ENCODE measurements around the gene P3R3URF.

P3R3URF gene

GRCh38 chr1:46172321-46172720 lies 4.0 kb downstream of the P3R3URF start:
- DNase-seq (ENCODE audit: low spot score) = no peak

GRCh38 chr1:46171871-46172270 lies 4.4 kb downstream of the P3R3URF start:
- no peak for DNase-seq (ENCODE audit: low spot score)

GRCh38 chr1:46171351-46171750 lies 4.9 kb downstream of the P3R3URF start:
- no peak for DNase-seq (ENCODE audit: low spot score)

DNA sequence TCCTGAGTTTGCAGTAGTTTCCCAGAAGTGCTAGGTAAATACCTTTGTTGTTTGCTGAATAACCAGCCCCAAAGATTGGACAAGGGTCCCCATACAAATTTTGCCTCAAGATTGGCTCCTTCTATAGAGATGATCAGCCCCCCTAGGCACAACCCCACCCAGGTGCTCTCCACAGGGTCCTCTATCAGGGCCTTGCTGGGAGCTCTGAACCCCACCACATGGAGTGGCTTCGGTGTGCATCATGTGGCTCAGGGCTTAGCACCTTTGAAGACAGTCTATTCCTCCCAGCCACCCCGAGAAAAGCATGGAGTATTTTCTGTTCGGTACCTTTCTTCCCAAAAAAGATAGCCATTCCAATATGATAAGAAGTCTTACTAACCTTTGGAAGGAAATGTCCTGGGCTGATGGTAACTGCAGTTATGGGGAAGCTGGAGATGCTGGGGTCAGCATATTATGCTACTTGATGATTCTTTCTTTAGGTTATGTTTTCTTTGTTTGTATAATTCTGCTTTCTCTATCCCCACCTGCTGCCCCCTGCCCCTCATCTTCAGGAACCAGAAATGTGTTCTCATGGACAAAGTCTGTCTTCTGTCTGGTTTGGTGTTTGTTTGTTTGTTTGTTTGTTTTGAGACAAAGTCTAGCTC lies 6.4 kb downstream of the P3R3URF start:
- no peak for DNase-seq (ENCODE audit: low spot score)

GRCh38 chr1:46168477-46168876 lies 7.8 kb downstream of the P3R3URF start:
- no peak for DNase-seq (ENCODE audit: low spot score)

DNA sequence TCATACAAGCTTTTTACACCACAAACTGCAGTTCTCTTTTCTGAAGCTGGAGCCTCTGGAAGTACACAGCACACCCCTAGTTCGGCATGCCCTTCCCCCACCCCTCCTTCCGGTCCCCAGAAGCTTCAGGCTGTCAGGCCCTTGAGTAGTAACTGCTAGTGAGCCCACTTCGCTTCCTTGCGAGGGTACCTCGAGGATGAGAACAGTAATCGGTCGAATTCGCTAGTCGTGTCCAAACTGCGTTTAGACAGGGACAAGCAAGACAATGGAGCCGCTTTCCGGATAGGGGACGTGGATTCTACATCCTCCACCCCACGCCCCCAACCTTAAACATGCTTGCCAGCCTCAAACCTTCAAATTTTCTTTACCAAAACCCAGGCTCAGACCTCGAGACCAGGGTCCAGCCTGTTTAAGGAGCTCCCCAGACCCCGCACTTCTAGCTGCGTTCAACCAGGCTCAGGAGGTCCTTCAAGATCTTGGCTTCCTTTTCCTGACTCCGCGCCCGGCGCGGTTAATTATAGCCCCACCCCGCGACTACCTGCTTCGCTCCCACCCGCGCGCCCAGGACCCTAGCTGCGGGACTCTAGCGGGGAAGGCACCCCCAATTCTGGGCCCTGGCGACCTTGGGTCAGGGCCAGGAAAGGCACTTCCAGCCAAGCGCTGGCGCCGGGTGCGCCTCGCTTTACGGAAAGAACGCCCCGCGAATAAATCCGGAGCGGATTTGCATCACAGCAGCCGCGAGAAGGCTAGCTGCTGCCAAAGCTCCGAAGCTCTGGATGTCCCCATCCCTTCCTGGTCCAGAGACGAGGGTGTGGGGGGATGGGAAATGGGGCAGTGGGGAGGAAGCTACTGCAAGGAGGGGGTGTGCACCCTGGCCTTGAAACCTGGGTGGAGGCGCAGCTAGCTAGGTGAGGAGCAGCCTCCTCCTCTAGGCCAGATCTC lies 9.5 kb downstream of the P3R3URF start:
- DNase-seq (ENCODE audit: low spot score) = peak; percentile 32

DNA sequence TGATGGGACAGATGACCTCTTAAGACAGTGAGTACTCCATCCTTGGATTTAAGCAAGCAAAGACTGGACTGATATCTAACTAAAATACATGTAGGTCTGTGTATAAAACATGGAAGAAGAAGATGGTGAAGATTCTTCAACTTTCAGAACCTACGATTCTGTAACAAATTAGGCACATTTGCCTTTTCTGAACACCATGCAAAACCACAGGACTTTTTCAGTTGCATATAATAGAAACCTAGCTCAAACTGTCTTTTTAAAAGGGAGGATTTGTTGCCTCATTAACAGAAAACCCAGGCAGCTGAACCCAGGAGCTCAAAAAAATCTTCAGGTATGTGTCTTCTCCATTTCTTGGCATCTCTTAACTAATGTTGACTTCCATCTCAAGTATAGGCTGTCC lies 16.1 kb downstream of the P3R3URF start:
- no peak for DNase-seq (ENCODE audit: low spot score)

DNA sequence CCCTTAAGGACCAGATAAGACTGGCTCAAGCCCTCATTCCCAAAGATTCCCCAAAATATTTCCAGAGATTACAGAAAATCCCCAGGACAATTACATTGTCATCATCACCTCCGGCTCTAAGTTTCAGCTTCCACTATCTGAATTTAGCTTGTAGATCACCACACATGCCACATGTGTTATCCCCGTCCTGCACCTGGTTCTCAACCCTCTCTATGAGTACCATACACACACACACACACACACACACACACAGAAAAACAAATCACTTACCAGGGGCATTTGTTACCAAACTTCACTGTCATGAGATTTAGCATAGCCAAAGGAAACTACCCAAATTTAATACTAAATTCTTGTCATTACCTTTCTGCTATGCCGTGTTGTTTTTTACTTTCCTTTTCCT lies 16.8 kb downstream of the P3R3URF start:
- DNase-seq (ENCODE audit: low spot score) = no peak

DNA sequence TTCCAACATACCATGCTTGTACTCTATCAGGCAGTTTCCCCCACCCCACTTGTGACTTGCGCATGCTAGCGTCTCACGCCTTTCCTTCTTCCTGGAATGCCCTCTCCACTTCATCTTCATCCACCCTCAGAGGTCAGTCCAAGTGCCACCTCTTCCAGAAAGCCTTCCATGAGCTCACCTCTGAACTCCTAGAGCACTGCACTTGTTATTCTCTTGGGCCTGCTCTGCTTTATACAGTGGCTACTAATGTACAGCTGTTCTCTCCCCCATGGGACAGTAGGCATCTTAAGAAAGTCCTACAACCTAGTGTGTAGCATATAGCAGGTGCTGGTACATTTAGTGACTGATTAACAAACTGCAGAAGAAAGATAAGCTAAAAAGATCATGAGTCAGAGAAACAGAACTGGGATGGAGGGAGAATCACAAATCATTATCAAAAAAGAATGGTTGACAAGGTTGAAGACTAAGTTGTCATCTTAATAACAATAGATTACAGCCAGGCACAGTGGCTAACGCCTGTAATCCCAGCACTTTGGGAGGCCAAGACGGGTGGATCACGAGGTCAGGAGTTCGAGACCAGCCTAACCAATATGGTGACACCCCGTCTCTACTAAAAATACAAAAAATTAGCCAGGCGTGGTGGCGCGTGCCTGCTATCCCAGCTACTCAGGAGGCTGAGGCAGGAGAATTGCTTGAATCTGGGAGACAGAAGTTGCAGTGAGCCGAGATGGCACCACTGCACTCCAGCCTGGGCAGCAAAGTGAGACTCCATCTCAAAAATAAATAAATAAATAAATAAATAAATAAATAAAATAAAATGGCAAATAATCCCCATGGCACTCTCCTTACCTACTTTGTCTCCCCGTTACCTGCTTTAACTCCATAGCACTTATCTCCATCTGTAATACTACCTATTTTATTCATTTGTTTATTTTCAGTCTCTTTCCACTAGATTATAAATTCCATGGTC lies 17.7 kb downstream of the P3R3URF start:
- DNase-seq (ENCODE audit: low spot score) = no peak

- no peak for DNase-seq (ENCODE audit: low spot score)
Measured at GRCh38 chr1:46157916-46158311, 18.4 kb downstream of the P3R3URF start.

DNA sequence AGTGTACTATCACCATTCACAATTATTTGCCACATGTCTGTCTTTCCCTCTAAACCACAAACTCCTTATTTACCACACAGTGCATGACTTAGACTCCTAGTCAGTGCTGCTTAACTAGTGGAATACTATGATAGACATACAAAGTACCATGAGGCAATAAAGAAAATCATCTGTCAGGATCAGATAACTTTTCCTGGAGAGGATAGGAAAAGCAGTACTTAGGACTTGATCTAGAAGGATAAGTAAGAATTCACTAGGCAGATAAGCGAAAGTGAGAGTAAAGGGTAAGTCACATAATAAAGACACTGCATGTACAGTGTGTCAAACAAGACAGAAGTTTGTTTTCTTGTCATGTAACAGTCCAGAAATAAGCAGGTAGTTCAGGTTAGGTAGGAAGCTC lies 22.6 kb downstream of the P3R3URF start:
- DNase-seq (ENCODE audit: low spot score) = no peak

GRCh38 chr1:46153228-46153627 lies 23.1 kb downstream of the P3R3URF start:
- DNase-seq (ENCODE audit: low spot score) = no peak

GRCh38 chr1:46152016-46152415 lies 24.3 kb downstream of the P3R3URF start:
- DNase-seq (ENCODE audit: low spot score) = no peak

GRCh38 chr1:46150085-46150484 lies 26.2 kb downstream of the P3R3URF start:
- no peak for DNase-seq (ENCODE audit: low spot score)

- no peak for DNase-seq (ENCODE audit: low spot score)
Measured at GRCh38 chr1:46148318-46148717, 28.0 kb downstream of the P3R3URF start.

DNA sequence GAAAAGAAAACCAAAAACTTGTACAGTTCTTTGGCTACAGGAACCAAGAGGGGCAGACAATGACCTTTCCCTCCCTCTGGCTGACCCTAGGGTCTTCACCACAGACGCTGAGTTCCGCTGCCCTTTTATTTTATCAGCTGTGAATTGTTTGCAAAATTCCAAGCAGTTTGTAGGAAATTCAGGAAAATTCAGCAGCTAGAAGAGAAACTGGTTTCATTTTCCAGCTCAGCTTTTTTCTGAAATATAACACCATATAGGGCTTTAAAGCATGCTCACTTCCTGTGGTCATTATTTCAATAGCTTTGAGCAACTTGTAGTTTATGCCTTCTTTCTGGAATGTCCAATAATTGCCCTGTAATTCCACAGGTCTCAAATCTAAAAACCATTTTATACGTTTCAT lies 38.4 kb downstream of the P3R3URF start:
- DNase-seq (ENCODE audit: low spot score) = no peak

- DNase-seq (ENCODE audit: low spot score) = no peak
Measured at GRCh38 chr1:46136711-46137110, 39.6 kb downstream of the P3R3URF start.

DNA sequence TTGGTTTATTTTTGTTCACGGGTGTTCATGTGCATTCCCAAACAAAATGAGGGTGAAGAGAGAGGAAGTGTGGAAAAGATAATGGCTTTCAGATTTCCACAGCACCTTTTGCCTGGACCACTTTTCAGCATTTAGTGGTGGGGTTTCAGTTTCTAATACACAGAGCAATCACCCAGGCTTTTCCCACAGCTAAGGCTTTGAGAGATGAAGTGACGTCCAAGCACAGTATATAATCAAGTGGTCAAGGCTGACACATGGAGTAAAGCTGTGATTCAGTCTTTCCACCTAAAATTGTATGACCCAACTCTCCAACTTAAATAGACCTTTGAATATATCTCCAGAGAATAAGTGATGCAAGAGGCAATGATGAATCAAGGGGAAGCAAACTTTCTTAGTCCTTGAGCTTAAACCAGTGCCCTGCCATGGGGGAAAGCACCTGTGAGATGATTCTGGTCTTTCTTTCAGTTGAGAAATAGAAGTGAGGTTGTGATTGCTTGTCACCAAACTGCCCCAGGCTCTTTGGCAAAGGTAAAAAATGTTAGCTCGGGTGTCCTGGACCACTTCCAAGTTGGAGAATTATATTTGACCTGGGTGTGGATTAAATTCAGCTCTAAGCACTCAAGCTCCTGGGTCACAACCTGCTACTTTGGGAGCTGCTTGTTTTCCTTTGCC lies 41.5 kb downstream of the P3R3URF start:
- DNase-seq (ENCODE audit: low spot score) = no peak

- DNase-seq (ENCODE audit: low spot score) = no peak
Measured at GRCh38 chr1:46133781-46134350, 42.4 kb downstream of the P3R3URF start.

DNA sequence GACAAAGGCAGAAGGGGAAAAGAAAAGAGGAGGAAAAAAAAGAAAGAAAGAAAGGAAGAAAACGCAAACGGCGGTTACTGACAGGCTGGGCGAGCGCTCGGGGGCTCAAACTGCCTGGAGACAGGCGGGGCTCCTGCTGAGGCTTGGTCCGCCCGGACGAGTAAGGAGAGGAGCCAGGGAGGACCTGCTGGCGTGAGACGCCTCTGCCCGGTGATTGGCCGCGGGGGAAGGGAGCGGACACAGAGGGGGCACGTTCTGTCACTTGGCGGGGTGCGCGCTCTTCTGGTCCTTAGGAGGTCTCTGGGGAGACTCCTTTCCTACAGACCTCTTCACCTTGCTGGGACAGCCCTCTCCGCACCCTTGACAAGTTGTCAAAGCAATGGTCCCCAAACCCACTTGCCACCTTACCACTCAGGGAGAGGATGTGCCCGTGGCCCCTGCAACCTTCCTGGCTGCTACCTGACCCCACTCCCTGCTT lies 43.1 kb downstream of the P3R3URF start:
- no peak for DNase-seq (ENCODE audit: low spot score)

DNA sequence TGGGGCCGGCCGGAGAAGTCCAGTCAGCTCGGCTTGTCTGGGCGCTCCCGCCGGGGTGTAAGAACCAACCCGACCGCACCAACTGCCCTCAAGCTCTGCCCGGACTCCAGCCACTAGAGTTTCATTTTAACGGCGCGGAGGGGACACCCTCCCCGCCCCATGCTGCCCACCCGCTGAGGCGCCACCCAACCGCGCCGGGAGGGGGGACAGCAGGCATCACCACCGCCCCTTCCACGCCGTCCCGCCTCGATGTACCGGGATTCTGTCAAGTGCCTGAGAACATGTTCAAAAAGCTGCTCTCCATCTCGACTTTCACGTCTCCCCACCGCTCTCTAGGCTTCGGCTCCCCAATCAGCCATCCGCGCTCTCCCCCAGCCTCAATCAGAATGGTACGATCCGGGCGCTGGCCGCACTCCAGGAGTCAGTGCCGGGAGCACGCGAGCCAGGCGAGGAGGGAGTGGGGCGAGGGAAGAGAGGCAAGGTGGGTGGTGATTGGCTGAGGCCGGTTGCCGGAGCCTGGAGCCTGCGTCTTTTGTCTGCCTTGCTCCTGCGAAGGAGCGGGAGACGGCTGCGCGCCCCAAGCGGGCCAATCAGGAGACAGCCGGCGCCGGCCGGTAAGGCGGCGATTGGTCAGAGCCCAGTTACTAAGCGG lies 43.6 kb downstream of the P3R3URF start, which contains the start of gene PIK3R3:
Gene PIK3R3, minus strand, starts transcription at position 101 of the 652 bp plus-strand sequence. CDS start 677 bp downstream, outside the sequence.
- DNase-seq (ENCODE audit: low spot score) = peak; percentile 95
